GM11168 (cell line): Measurements from ENCODE around the gene TNS1.

Source experiments
- in situ Hi-C: fragments of 300-500 bp; cut with MboI; formaldehyde crosslinking; loops from one replicate; pipeline ENCODE4 v1.12.0; 2022; ENCODE audit warnings: low sequenced_read_pairs; ENCODE audit not compliant: unreplicated experiment

Gene TNS1

DNA sequence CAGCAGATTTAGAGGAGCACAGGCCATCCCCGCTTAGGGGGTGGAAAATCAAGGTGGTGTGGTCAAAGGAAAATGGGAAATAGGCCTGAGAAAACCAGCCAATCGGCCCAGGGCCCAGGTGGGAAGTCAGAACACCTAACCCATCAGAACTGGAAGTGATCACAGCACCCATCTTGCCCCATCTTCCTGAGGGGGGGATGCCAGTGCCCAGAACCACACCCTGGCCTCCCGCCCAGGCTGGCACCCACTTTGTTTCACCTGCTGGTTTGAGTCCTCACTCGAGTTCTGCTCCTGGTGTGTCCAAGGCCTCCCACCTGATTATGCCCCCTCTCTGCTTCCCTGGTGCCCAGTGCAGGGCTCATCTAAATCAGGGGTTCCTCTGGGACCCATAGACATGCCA is 174.5 kb downstream of the TNS1 start:
- in situ Hi-C loops = no loop called here

DNA sequence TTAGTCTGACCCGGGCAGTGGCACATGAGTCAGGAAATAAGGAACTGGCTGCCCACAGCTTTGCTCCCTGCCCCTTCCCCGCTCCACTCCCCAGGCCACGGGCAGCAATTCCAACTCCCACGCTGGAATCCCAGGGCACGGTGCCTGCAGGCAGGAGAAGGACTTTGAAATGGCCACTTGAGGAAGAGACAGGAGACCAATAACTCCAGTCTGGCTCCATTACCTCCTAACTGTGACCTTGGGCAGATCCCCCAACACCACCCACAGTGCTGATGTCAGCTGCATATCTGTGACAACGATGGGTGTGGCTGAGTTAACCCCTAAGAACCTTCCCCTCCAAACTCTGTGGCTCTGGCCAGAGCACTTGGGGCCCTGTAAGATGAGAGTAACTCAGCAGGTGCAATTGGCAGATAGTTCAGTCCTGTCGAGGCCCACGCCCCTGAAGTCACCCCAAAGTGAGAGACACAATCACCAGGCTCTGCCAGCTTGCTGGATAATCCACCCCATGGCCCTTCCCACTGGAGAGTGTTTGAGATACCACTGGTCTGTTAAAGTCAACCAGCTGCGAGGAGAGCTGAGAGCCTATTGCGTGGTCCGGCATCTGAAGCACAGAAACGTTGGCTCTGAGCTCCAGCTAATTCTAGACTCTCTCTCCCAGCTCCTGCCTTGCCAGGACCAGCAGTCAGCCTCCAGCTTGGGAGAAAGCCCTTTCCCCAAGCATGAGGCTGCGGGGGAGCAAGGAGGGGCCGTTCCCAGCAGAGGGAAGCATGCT is 175.2 kb downstream of the TNS1 start:
- in situ Hi-C loops = no loop called here

DNA sequence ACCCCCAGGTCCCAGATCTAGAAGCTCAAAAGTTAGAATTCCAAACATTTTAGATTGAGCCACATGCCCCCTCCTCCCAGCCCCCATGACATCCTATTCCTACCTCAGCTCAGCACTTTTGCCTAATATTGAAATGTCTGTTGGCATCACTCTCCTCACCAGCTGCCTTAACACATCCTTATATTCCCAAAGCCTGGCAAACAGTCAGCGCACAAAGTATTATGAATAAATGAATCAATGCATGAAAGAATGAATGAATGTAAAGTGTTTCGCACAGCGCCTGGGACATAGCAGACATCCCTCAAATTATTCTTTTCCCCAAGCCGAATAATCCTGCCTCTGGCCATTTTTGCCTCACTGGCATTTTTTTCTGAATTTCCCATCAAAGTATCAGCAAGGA is 175.8 kb downstream of the TNS1 start:
- in situ Hi-C loops = no loop called here

DNA sequence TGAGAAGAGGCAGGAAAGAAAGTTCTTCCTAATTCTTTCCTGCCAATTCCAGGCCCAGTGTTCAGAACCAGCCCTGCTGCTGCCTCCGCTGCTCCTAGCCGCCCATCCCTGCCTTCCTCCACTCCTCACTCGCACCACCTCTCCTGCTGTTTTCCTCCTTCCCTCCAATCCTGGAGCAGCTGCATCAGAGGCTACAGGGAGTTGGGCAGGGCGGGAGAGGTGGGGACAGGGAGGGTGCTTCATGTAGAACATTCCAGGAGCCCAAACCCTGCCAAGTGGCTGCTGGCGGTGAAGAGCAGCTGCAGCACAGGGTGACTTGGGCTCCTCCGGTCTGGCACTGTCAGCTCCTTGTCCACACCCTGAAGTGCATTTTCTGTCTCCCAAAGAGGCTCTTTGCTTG is 176.3 kb downstream of the TNS1 start:
- in situ Hi-C loops = no loop called here

DNA sequence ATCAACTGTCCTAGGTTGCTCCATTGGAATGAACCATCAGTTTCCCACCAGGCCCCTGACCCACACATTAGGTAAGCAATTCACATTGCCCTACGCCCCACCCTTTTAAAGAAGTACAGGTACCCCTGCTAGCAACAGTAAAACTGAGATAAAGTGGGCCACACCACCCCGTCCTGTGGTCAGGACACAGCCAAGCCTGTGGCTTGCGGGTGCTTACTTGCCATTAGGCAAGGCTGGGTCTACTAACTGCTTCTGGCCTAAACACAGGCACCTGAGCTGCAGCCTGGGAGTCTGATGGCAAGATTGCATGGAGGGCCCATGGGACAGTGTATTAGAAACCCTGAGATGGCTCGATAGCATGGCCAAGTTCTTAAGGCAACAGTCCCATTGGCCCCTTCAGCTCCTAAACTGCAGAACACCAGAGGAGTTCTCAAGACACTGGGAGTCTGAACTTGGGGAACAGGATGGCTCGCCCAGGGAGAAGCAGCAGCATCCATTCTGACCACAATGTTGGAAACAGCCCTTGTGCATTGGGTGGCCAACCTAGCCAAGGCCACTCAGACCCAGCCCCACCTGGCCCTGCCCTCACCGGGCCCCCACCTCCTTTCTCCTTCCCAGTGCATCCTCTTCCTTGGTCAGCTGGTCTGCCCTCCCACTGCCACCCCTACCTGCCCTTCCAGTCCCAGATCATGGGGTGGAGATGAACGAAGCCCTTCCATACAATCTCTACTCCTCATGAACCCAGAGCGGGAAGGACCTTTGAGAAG is 177.1 kb downstream of the TNS1 start:
- in situ Hi-C loops = no loop called here

DNA sequence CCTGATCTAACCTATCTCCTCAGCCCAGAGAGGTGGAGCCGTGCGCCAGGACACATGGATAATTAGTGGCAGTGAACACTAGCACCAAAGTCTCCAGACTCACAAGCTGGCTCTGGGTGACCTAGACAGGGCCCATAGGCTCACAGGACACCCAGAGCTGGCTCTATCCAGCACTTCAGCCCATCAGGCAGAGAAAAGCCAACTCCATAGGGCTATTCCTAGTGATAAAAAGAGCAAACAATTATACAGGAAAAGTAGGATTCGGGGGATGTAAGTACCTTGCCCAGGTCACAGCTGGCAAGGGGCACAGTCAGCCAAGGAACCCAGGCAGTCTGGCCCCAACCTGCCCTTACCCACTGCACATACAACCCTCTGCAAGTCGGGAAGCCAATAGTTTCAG is 178.6 kb downstream of the TNS1 start:
- in situ Hi-C loops = no loop called here

DNA sequence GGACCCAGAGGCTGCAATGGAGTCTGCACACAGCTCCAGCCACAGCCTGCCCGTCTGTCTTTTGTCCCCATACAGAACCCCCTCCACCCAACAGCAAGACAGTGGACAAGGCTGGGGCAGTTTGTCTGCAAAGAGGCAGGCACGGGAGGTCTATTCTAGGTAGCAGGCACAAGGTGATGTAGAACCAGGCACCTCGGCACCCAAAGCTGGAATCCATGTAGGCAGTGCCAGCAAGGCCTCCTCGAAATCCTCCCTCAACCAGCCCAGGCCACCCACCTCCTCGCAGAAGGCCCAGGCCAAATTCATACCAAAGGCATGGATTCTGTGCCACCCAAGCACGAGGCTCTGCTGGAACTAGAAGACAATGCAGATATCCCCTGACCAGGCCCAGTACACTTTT is 179.2 kb downstream of the TNS1 start:
- in situ Hi-C loops = no loop called here

DNA sequence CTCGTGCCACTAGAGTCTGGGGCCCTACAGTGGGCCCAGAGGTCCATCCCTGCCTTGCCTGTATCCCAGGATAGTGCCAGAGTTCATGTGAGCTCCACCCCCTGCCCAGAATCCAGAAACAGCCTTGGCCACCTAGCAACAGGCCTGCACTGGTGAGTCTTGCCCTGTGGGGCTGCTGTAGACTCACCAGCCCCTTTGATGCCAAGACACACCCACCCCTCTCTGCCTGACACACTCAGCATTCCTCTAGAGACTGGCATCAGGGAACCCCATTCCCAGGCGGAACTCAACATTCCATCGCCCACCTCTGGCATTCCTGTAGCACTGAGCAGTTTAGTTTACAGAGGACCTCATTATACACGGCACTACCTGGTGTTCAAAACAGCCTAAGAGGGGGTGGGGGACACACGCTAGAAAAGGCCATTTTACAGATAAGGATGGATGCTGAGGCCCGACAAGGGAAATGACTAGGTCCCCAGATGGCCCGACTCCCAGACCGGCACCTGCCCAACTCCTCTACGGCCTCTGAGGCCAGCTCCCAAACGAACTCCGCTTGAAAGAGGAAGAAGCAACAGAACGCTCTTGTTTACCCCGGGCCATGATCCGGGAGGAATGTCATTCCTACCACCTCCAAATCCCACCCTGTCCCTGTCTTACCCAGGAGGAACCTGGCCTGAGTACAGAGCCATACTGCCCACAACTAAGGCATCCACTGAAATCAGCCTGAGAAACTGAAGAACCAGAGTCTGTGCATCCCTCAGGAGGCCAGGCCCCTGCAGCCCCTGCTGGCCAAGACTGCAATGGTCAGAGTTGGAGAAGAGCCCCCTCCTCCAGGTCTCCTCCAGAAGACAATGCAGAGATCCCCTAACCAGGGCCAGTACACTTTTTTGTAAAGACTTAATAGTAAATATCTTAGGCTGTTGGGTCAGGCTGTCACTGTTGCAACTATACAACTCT is 180.2 kb downstream of the TNS1 start:
- in situ Hi-C loops = no loop called here

DNA sequence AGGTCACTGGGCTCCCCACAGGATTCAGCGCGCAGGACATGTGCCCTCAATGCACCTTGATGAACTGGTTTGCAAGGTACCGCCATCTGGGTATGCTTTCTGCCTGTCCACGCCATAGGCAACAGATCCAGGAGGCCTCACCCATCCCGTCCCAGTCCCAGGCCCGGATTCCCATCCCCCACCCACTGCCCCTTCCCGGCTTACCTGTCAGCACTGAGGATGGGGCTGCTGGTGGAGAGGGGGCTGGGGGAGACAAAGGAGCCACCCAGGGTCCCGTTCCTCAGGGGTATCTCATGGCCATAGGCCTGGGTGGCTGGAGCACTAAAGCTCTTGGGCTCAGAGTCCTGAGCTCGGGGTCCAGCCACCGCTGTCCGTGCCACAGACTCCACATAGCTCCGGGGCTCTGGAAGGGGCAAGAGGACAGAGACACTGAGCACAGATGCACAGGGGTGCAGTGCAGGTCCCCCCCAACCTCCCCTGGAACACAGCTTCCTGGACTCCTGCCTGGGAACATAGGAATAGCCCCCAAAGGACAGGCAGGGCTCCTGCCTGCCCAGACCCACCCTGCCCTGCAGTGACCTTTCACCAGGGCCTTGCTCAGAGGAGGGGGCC is 181.2 kb downstream of the TNS1 start:
- in situ Hi-C loops = no loop called here

DNA sequence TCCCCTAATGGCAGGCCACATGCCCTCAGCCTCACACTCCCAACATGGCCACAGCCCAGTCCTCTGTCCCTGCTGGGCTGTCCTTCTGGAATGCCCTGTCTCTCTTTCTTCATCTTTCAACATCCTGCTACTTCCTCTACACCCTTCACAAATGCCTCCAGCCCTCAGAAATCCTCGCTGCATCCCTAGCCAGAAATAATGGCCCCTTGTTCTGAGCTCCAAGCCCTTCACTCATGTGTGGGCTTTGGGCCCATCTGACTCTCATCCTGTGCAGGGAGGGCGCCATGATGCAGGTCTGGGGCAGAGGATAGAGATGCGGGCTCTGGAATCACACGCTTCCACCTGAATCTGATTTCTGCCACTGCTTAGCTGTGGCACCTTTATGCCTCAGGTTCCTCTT is 181.9 kb downstream of the TNS1 start:
- in situ Hi-C loops = no loop called here

DNA sequence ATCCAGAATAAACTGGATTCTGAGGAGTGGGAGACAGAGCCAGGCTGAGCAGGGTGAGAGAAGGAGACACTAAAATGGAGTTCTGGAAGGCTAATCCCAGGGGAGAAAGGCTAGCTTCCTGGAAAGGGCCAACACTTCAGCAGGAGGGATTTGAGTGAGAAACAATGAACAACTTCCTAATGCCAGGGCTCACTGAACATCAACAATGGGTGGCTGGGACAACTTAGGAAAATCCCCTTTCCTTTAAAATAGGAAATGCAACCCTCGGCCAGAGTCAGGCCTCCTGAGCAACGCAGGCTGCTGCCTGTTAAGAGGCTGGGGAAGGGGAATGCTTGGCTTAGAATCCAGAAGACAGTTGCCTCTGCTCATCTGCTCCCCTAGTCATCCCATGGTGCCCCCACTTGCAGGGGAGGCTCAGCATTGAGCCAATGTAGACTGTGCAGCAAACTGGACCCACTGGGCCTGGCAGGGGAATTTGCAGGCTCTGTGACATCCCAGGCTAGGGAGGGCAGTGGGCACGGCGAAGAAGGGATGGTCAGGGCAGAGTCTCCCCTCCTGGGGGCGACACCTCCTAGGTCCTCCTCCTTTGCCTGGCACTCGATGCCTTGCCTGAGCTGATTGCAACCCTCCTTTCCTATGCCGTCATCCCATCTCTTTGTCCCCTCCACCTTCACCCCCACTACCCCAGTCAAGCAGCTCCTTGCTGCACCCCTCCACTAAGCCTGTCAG is 182.5 kb downstream of the TNS1 start:
- in situ Hi-C loops = no loop called here

DNA sequence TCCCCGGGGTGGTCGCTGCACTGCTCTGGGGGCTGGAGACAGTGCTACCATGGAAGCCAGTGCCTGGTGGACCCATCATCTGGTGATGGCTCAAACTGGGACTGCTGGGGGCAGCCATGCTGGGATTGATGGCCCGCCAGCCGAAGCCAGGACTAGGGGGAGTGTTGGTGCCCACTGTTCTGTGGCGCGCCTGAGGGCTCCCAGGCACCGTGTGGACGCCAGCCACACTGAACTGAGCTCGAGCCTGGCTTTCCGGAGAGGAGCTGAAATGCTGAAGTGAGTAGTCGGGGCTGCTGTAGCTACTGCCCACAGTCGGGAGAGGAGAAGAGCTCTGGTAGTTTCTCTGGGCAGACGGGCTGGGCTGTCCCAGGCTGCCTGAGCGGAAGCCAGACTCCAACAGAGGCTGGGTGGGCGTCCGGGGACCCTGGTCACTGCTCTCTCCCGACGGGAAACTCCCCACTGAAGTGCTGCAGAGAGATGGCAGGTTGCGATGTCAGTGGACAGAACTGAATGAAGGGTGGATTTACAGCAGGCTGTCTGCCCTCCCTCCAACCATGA is 184.4 kb downstream of the TNS1 start:
- in situ Hi-C loops = no loop called here

DNA sequence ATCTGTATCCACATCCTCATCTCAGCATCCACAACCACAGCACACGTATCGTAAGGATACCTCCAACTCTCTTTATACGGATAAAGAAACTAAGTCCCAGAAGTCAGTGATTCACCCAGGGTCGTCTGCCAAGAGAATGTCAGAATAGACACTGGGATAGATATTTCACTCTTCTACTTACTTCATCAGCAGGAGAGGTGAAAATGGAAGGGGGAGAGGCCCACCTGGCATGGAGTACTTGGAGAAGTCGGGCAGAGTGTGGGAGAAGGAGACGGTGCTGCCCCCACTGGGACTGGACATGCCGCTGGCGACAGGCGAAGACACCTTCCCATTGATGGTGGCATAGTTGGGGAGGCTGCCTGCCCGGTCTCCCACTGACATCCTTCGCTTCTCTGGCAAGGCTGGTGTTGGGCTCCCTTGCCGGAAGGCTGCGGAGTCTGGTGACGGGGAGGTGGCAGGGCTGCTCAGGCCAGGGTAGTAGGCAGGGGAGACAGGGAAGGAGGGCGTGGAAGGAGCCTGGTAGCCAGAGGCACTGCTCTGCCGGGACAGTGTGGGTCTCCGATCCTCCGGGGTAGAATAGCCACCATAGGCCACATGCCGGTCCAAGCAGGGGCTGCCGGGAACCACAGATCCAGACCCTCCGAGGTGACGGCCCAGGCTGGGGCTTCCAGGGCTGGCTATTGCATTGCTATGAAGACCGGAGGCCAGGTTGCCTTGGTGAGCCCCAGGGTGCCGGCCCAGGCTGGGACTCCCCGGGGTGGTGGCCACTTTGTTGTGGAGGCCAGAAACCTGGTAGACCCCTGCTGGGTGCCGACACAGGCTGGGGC is 185.1 kb downstream of the TNS1 start:
- in situ Hi-C loops = no loop called here

DNA sequence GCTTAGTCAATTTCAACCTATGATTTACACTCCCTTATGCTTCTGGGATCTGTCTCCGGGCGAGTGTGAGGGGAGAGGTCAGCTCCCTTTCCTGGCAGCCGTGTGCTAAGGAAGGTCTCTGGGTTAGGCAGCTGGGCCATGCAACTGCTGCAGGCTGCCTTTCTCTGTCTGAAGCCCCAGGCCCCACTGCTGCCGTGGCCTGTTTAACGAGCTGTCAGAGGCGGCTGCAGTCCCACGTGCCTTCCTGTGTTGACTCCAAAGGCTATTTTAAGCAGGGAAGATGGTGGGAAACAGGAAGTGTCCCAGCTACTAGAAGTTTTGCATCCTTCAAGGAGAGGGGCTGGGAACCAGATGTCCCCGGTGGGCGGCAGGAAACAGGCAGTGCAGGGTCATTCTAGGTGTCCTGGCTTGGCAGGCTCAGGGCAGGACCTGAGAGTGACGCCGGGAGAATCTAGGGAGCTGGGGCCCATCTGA is 186.4 kb downstream of the TNS1 start:
- in situ Hi-C loops = no loop called here

DNA sequence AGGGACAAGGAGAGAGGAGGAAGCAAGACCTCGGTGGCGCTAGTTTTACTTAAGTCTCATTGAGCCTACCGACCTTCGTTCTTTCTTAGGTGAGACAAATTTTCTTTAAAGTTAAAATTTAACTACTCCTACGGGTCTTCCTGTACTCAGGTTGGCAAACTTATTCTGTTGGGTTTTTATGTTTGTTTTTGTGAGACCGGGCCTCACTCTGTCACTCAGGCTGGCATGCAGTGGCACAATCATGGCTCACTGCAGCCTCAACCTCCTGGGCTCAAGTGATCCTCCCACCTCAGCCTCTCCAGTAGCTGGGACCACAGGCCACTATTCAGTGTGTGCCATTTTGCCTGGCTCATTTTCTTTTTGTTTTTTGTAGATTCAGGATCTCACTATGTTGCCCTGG is 189.0 kb downstream of the TNS1 start:
- in situ Hi-C loops = no loop called here

DNA sequence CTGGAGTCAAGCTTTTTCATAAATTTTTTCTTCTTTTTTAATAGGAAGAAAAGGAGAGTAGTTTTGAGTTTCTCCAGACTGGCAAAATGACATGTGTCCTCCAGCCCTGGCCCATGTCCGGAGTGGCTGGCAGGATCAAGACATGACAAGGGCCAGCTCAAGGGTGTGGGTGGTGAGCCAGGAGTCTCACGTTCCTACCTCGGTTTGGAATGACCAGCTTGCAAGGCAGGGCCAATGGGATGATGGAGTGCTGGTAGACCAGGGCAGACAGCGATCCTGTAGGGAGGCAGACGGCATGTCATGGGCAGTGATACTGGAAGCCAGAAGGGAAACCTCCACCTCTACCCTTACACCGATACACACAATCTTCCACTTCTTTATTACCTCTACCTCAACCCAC is 190.6 kb downstream of the TNS1 start:
- in situ Hi-C loops = no loop called here

DNA sequence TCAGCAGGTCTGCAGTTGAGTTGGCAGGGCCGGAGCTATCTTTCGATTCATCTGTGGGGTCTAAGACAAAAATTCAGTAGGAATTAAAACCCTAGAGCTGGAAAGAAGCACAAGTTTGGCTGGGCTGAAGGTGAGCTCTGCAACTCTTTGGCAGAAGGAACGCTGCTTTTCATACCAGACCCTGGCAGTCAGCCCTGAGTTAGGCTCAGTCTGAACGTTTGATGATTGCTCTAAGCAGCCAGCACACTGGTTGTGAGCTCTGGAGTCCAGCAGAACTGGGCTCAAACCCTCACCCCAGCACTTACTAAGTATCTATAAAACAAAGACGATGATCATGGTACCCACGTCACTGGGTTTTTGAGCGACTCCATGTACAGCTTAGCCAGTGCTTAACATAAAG is 192.5 kb downstream of the TNS1 start:
- in situ Hi-C loops = no loop called here

DNA sequence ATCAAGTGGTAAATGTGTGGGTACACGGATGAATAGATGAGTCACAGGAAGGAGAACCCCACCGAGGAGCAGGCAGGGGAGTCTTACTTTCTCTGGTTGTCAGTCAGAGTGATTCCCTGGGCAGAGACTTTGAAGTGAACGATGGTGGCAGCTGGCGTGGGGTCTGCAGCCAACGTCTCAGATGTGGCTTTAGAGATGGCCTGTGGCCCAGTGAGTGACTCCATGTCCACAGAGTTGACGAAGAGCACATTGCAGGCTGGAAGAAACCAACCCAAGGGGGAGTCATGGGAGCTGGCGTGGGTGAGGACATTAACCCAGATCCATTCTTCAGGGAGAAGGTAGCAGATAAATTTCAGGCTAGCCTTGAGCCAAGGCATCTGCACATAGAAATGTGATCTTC is 193.1 kb downstream of the TNS1 start:
- in situ Hi-C loops = no loop called here
